ENCODE results near the gene KRTAP4-12.
"Not testable (repeated sequence)": the region's sequence is repeated elsewhere in the genome, so short reads cannot be mapped to it uniquely, and the experiment has no call there.

KRTAP4-12 gene

GRCh38 chr17:41123991-41124371, at the start of gene KRTAP4-12:
TSS of gene KRTAP4-12 (minus strand) at chr17:41124182. CDS start at chr17:41124122, 60 bp downstream.
- DNase-seq, result not testable (repeated sequence)

GRCh38 chr17:41171886-41172285, 47.9 kb upstream of the KRTAP4-12 start:
- no peak for DNase-seq

GRCh38 chr17:41168121-41168520, 44.1 kb upstream of the KRTAP4-12 start, which contains the start of gene KRTAP4-3:
TSS of gene KRTAP4-3 (minus strand) at chr17:41168221. CDS start at chr17:41168172, 49 bp downstream.
- no peak for DNase-seq

GRCh38 chr17:41167561-41167960, 43.6 kb upstream of the KRTAP4-12 start:
- DNase-seq, result no peak

- DNase-seq, result no peak
These were observed 39.8 kb upstream of the KRTAP4-12 start for GRCh38 chr17:41163828-41164227.

- no peak for DNase-seq
These were observed 36.7 kb upstream of the KRTAP4-12 start, which contains the start of gene KRTAP4-4 for GRCh38 chr17:41160648-41161047. TSS of gene KRTAP4-4 (minus strand) at chr17:41160748. CDS start at chr17:41160691, 57 bp downstream.

- DNase-seq, result not testable (repeated sequence)
These were observed 36.2 kb upstream of the KRTAP4-12 start for GRCh38 chr17:41160190-41160589.

GRCh38 chr17:41153856-41154255, 29.9 kb upstream of the KRTAP4-12 start:
- no peak for DNase-seq

GRCh38 chr17:41151525-41151924, 27.5 kb upstream of the KRTAP4-12 start:
- no peak for DNase-seq

GRCh38 chr17:41150026-41150425, 26.0 kb upstream of the KRTAP4-12 start:
- no peak for DNase-seq

- no peak for DNase-seq
These were observed 25.6 kb upstream of the KRTAP4-12 start, which contains the start of gene KRTAP4-5 for GRCh38 chr17:41149652-41149985. TSS of gene KRTAP4-5 (minus strand) at chr17:41149825. CDS start at chr17:41149767, 58 bp downstream.

- DNase-seq, result not testable (repeated sequence)
These were observed 25.1 kb upstream of the KRTAP4-12 start for GRCh38 chr17:41148971-41149651.

- no peak for DNase-seq
These were observed 23.7 kb upstream of the KRTAP4-12 start for GRCh38 chr17:41147531-41148204.

- no peak for DNase-seq
These were observed 21.3 kb upstream of the KRTAP4-12 start for GRCh38 chr17:41145261-41145660.

- DNase-seq, result no peak
These were observed 20.9 kb upstream of the KRTAP4-12 start for GRCh38 chr17:41144846-41145245.

- DNase-seq, result no peak
These were observed 17.4 kb upstream of the KRTAP4-12 start for GRCh38 chr17:41141361-41141760.

- DNase-seq, result no peak
These were observed 16.6 kb upstream of the KRTAP4-12 start, which contains the start of gene KRTAP4-6 for GRCh38 chr17:41140360-41141131. TSS of gene KRTAP4-6 (minus strand) at chr17:41140544. CDS start at chr17:41140487, 57 bp downstream.

GRCh38 chr17:41139865-41140264, 15.9 kb upstream of the KRTAP4-12 start:
- DNase-seq, result not testable (repeated sequence)

- no peak for DNase-seq
These were observed 10.1 kb upstream of the KRTAP4-12 start for GRCh38 chr17:41133880-41134735.

- no peak for DNase-seq
These were observed 8.0 kb upstream of the KRTAP4-12 start for GRCh38 chr17:41131979-41132378.

- no peak for DNase-seq
These were observed 3.4 kb upstream of the KRTAP4-12 start for GRCh38 chr17:41127371-41127770.

GRCh38 chr17:41126412-41126811, 2.4 kb upstream of the KRTAP4-12 start:
- no peak for DNase-seq

Measured in NCI-H1417 treated with DMSO at 0.1 percent for 48 hours (cell line).